ENCODE measurements around the gene FXYD4. TPM values are rescaled to one million over a fixed set of nuclear protein-coding genes. Genes with fewer than 3 reads are reported as not detected.

FXYD4 gene
- total and polyA plus RNA-seq, 4 donors, result 0.65 to 3.9 (median 2.9) TPM; not detected in 1

DNA sequence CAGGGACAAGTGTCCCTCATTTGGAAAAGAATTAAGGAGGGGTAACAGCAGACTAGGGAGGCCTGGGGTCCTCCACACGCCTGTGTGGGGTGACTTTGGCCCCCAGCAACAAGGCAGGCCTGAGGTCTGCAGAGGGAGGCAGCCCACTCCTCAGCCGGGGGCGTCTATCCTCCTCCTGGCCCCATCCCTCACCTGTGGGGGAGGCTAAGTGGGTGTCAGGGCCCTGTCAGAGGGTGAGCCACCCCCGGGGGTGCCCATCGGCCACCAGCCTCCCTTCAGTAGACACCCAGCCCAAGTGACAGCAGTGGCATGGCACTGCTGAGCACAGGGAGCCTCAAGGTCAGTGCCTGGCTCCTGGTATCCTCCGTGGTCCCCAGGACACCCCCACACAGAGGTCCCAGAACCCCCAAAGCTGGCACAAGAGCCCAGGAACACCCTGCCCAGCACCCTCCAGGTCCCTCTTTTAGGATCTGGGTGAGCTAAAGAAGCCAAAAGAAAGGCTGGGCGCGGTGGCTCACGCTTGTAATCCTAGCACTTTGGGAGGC is 693 bp upstream of the FXYD4 start:
- WGBS, 2 donors, result 85 to 96% methylated on average over 9 of the region's 9 CpGs
- Histone ChIP-seq H3K27me3 (ENCODE audit: control insufficient read depth in 3 of 3, insufficient read depth in 3 of 3, low read length in 2 of 3) (no peaks in the 10 kb centered on the region), H3K27ac (ENCODE audit: low read depth in 1 of 2, low read length in 1 of 2) (no peak overlapping the region), H3K4me3 (no peak overlapping the region), H3K36me3 (ENCODE audit: control insufficient read depth in 4 of 4, insufficient read depth in 4 of 4, low read length in 4 of 4) (no peaks in the 10 kb centered on the region), H3K9me3 (ENCODE audit: control insufficient read depth in 4 of 4, insufficient read depth in 3 of 4, low read length in 3 of 4) (no peaks in the 10 kb centered on the region), H3K9ac (ENCODE audit: insufficient read depth in 1 of 2, low read length in 2 of 2) (no peak overlapping the region), H3K4me1 (ENCODE audit: control insufficient read depth in 5 of 5, insufficient read depth in 5 of 5, low read length in 5 of 5) (no peaks in the 10 kb centered on the region)
- ATAC-seq (ENCODE audit: insufficient read depth, low FRiP score) (no peak), DNase-seq (no peak)
- TF ChIP-seq, protein P1, sequence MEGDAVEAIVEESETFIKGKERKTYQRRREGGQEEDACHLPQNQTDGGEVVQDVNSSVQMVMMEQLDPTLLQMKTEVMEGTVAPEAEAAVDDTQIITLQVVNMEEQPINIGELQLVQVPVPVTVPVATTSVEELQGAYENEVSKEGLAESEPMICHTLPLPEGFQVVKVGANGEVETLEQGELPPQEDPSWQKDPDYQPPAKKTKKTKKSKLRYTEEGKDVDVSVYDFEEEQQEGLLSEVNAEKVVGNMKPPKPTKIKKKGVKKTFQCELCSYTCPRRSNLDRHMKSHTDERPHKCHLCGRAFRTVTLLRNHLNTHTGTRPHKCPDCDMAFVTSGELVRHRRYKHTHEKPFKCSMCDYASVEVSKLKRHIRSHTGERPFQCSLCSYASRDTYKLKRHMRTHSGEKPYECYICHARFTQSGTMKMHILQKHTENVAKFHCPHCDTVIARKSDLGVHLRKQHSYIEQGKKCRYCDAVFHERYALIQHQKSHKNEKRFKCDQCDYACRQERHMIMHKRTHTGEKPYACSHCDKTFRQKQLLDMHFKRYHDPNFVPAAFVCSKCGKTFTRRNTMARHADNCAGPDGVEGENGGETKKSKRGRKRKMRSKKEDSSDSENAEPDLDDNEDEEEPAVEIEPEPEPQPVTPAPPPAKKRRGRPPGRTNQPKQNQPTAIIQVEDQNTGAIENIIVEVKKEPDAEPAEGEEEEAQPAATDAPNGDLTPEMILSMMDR (IDR thresholded peaks at IDR 0.05; ENCODE audit: control extremely low read depth, extremely low read depth), result no peak

DNA sequence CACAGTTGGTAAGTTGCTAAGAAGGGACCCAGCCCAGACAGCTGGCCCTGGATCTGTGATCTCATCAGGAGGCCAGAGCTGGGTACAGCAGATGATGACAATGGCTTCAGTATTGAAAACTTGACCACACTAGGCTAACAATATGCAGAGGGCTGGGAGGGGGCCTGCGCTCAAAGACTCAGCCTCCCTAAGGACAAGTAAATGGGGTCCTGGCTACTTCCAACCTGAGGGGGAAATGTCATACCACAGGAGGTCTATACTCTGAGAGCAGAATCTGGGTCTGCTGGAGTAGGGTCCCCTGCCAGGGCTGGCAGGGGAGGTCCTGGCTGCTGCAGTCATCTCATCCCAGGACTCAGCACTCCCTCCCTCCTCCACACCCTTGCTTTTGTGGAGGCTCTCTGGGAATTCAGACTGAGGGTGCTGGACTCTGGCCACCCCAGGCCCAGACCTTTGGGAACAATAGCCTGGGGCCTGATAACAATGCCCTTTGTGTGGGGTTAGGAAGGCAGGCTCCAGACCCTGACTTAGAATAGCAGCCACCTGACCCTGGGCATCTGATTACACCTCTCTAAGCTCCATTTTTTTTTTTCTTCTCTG is 1.4 kb downstream of the FXYD4 start:
- 95 to 100% methylated on average over 1 of the region's 1 CpG for WGBS, 2 donors
- Histone ChIP-seq H3K9me3 (ENCODE audit: control insufficient read depth in 4 of 4, insufficient read depth in 3 of 4, low read length in 3 of 4) (no peaks in the 10 kb centered on the region), H3K36me3 (ENCODE audit: control insufficient read depth in 4 of 4, insufficient read depth in 4 of 4, low read length in 4 of 4) (no peaks in the 10 kb centered on the region), H3K4me3 (no peak overlapping the region), H3K4me1 (ENCODE audit: control insufficient read depth in 5 of 5, insufficient read depth in 5 of 5, low read length in 5 of 5) (no peaks in the 10 kb centered on the region), H3K9ac (ENCODE audit: insufficient read depth in 1 of 2, low read length in 2 of 2) (no peak overlapping the region), H3K27ac (ENCODE audit: low read depth in 1 of 2, low read length in 1 of 2) (no peak overlapping the region), H3K27me3 (ENCODE audit: control insufficient read depth in 3 of 3, insufficient read depth in 3 of 3, low read length in 2 of 3) (no peaks in the 10 kb centered on the region)
- TF ChIP-seq, protein P1 (IDR thresholded peaks at IDR 0.05; ENCODE audit: control extremely low read depth, extremely low read depth), result no peak
- no peak for DNase-seq
- no peak for ATAC-seq (ENCODE audit: insufficient read depth, low FRiP score)

DNA sequence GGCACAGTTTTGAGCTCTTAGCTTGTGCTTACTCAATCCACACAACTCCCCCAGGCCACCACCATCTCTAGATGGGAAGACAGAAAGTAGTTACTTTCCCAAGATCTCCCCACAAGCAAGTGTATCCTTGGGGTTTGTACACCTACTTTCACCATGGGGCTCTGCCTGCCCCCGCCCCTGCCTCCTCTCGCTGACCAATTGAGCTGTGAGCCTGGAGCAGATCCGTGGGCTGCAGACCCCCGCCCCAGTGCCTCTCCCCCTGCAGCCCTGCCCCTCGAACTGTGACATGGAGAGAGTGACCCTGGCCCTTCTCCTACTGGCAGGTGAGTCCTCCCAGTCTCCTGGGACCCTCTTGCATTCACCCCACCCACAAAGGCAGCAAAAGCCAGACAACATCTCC is 2.0 kb downstream of the FXYD4 start:
- H3K27me3 ChIP-seq (ENCODE audit: control insufficient read depth in 3 of 3, insufficient read depth in 3 of 3, low read length in 2 of 3), result no peaks in the 10 kb centered on the region
- ATAC-seq (ENCODE audit: insufficient read depth, low FRiP score) (no peak), DNase-seq (no peak)
- H3K36me3 ChIP-seq (ENCODE audit: control insufficient read depth in 4 of 4, insufficient read depth in 4 of 4, low read length in 4 of 4), result no peaks in the 10 kb centered on the region
- TF ChIP-seq, protein P1 (IDR thresholded peaks at IDR 0.05; ENCODE audit: control extremely low read depth, extremely low read depth), result no peak
- 84 to 90% methylated on average over 5 of the region's 5 CpGs for WGBS, 2 donors
- no peaks in the 10 kb centered on the region for H3K4me1 ChIP-seq (ENCODE audit: control insufficient read depth in 5 of 5, insufficient read depth in 5 of 5, low read length in 5 of 5)
- no peaks in the 10 kb centered on the region for H3K9me3 ChIP-seq (ENCODE audit: control insufficient read depth in 4 of 4, insufficient read depth in 3 of 4, low read length in 3 of 4)
- no peak overlapping the region for H3K27ac ChIP-seq (ENCODE audit: low read depth in 1 of 2, low read length in 1 of 2)
- H3K9ac ChIP-seq (ENCODE audit: insufficient read depth in 1 of 2, low read length in 2 of 2), result no peak overlapping the region
- no peak overlapping the region for H3K4me3 ChIP-seq

DNA sequence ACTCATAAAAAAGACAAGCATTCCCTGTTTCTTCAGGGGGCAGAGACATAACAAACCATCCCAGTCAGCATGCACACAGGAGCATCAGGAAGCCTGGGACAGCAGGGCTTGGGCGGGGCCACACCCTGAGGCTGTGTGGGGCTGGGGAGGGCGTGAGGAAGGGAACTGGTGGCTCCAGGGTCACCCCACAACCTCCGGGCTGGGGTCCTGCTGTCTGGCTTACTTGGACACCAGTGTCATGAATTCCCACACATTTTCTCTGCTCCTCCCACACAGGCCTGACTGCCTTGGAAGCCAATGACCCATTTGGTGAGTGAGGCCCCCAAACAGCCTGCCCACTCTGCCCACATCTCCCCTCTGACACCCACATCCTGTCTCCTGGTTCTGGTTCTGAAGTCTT is 2.8 kb downstream of the FXYD4 start:
- Histone ChIP-seq H3K4me1 (ENCODE audit: control insufficient read depth in 5 of 5, insufficient read depth in 5 of 5, low read length in 5 of 5) (no peaks in the 10 kb centered on the region), H3K9ac (ENCODE audit: insufficient read depth in 1 of 2, low read length in 2 of 2) (no peak overlapping the region), H3K36me3 (ENCODE audit: control insufficient read depth in 4 of 4, insufficient read depth in 4 of 4, low read length in 4 of 4) (no peaks in the 10 kb centered on the region), H3K9me3 (ENCODE audit: control insufficient read depth in 4 of 4, insufficient read depth in 3 of 4, low read length in 3 of 4) (no peaks in the 10 kb centered on the region), H3K27ac (ENCODE audit: low read depth in 1 of 2, low read length in 1 of 2) (no peak overlapping the region), H3K4me3 (no peak overlapping the region), H3K27me3 (ENCODE audit: control insufficient read depth in 3 of 3, insufficient read depth in 3 of 3, low read length in 2 of 3) (no peaks in the 10 kb centered on the region)
- DNase-seq (no peak), ATAC-seq (ENCODE audit: insufficient read depth, low FRiP score) (no peak)
- 73 to 86% methylated on average over 2 to 3 of the region's 3 CpGs for WGBS, 2 donors
- TF ChIP-seq, protein P1 (IDR thresholded peaks at IDR 0.05; ENCODE audit: control extremely low read depth, extremely low read depth), result no peak

All from lung (tissue), 12 donors.